ENCODE data around the gene MAPKBP1.

DNA sequence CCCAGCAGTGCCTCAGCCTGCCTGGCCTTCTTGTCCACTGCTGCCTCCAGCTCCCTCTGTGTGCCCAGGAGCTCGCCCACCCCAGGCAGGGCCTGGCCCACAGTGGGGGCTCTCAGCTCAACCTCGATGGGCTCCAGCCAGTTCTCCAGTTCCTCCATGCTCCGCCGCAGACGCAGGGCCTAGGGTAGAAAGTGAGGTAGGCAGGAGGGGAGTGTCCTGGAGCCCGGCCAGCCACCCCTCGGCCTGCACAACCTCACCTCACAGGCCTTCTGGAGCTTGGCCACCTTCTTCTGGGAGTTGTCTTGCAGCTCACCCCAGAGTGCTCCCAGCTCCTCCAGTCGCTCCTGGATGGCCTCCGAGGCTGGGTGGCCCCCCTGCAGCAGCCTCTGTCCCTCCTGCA, 83.0 kb downstream of the MAPKBP1 start:
- TF ChIP-seq, protein P1, sequence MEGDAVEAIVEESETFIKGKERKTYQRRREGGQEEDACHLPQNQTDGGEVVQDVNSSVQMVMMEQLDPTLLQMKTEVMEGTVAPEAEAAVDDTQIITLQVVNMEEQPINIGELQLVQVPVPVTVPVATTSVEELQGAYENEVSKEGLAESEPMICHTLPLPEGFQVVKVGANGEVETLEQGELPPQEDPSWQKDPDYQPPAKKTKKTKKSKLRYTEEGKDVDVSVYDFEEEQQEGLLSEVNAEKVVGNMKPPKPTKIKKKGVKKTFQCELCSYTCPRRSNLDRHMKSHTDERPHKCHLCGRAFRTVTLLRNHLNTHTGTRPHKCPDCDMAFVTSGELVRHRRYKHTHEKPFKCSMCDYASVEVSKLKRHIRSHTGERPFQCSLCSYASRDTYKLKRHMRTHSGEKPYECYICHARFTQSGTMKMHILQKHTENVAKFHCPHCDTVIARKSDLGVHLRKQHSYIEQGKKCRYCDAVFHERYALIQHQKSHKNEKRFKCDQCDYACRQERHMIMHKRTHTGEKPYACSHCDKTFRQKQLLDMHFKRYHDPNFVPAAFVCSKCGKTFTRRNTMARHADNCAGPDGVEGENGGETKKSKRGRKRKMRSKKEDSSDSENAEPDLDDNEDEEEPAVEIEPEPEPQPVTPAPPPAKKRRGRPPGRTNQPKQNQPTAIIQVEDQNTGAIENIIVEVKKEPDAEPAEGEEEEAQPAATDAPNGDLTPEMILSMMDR (IDR thresholded peaks at IDR 0.05) = no peak
- TF ChIP-seq POLR2A (IDR thresholded peaks at IDR 0.05) = no peak
